SK-N-SH (cell line): ENCODE measurements around the gene MYLK3. TPM values are rescaled to one million over a fixed set of nuclear protein-coding genes. Genes with fewer than 3 reads are reported as not detected.
A peak's percentile ranks its signal among the peaks of the same experiment; 100 is the strongest.
"Not testable (repeated sequence)": the region's sequence is repeated elsewhere in the genome, so short reads cannot be mapped to it uniquely, and the experiment has no call there.

Experiments used
- CTCF ChIA-PET: fragments of 300-600, 350-600 bp; formaldehyde crosslinking; extraction: SDS; loops from one replicate; lab custom pipeline; 2021; lab: Yijun Ruan, JAX
- POLR2A ChIA-PET: fragments of 350-600 bp; sonication (Branson Sonifier 250); formaldehyde crosslinking; extraction: SDS; loops from one replicate; lab custom pipeline; 2020; ENCODE audit warnings: antibody characterized with exemption, inconsistent platforms; lab: Yijun Ruan, JAX
- DNase-seq: peaks from one replicate; pipeline ENCODE4 v3.0.0; 2012
- H2AFZ ChIP-seq: fragments of 200-600 bp; sonication (generic); 2 replicates; pipeline ENCODE4 v1.8.1; 2016; ENCODE audit warnings: antibody characterized with exemption, mild to moderate bottlenecking, low read depth
- H3F3A ChIP-seq: fragments of 200-600 bp; sonication (generic); replicated peaks from 2 replicates; pipeline ENCODE3; 2016; ENCODE audit warnings: antibody characterized with exemption, mild to moderate bottlenecking; ENCODE audit not compliant: insufficient read depth
- H3K27ac ChIP-seq, 2 experiments: fragments of 200-500 bp in 1 of 2; fragments of 200-600 bp in 1 of 2; sonication (Bioruptor generic) in 1 of 2; sonication (generic), shearing (Covaris generic) in 1 of 2; 2 replicates each; pipeline versions ENCODE4 v1.5.1 to v1.6.1; 2014 to 2016; ENCODE audit warnings: low read depth in 2 of 2, inconsistent platforms in 1 of 2, low read length in 1 of 2, mild to moderate bottlenecking in 1 of 2, mixed read lengths in 1 of 2
- H3K27me3 ChIP-seq: fragments of 200-600 bp; sonication (generic), shearing (Covaris generic); 2 replicates; pipeline ENCODE4 v1.6.1; 2016; ENCODE audit warnings: mixed run types; ENCODE audit not compliant: insufficient read depth
- H3K36me3 ChIP-seq, 2 experiments: fragments of 200-500 bp in 1 of 2; fragments of 200-600 bp in 1 of 2; sonication (Bioruptor generic) in 1 of 2; sonication (generic) in 1 of 2; replicated peaks in 1 of 2; 2 replicates each; pipeline versions ENCODE3 to v1.5.1; 2014 to 2016; ENCODE audit warnings: low read length in 1 of 2, mild to moderate bottlenecking in 1 of 2; ENCODE audit not compliant: insufficient read depth in 2 of 2, control insufficient read depth in 1 of 2
- H3K4me1 ChIP-seq, 2 experiments: fragments of 200-500 bp in 1 of 2; fragments of 200-600 bp in 1 of 2; sonication (Bioruptor generic) in 1 of 2; sonication (generic), shearing (Covaris generic) in 1 of 2; 2 replicates each; pipeline versions ENCODE4 v1.5.1 to v1.6.1; 2014 to 2016; ENCODE audit warnings: low read depth in 1 of 2, low read length in 1 of 2, mixed run types in 1 of 2; ENCODE audit not compliant: insufficient read depth in 2 of 2, control insufficient read depth in 1 of 2
- H3K4me2 ChIP-seq: fragments of 200-600 bp; sonication (generic), shearing (Covaris generic); 2 replicates; pipeline ENCODE4 v1.6.1; 2017; ENCODE audit warnings: mixed run types
- H3K4me3 ChIP-seq, 2 experiments: fragments of 200-500 bp in 1 of 2; fragments of 200-600 bp in 1 of 2; sonication (Bioruptor generic) in 1 of 2; sonication (generic), shearing (Covaris generic) in 1 of 2; 2 replicates each; pipeline versions ENCODE4 v1.5.1 to v1.8.1; 2014 to 2016; ENCODE audit warnings: low read depth in 2 of 2, inconsistent platforms in 1 of 2, low read length in 1 of 2, mild to moderate bottlenecking in 1 of 2, mixed read lengths in 1 of 2, moderate library complexity in 1 of 2
- H3K79me2 ChIP-seq: fragments of 200-600 bp; sonication (generic); 2 replicates; pipeline ENCODE4 v1.8.1; 2017; ENCODE audit warnings: mild to moderate bottlenecking; ENCODE audit not compliant: insufficient read depth
- H3K9ac ChIP-seq: fragments of 200-600 bp; sonication (generic); 2 replicates; pipeline ENCODE4 v1.6.1; 2017; ENCODE audit warnings: mixed run types
- H3K9me2 ChIP-seq: fragments of 200-600 bp; sonication (generic); 2 replicates; pipeline ENCODE4 v1.6.1; 2017; ENCODE audit warnings: mixed run types
- H3K9me3 ChIP-seq: fragments of 200-600 bp; sonication (generic); 2 replicates; pipeline ENCODE4 v1.6.1; 2017; ENCODE audit warnings: mixed run types, mild to moderate bottlenecking, moderate library complexity
- H4K20me1 ChIP-seq: fragments of 200-600 bp; sonication (generic); 2 replicates; pipeline ENCODE4 v1.6.1; 2017; ENCODE audit warnings: mild to moderate bottlenecking, mixed run types; ENCODE audit not compliant: insufficient read depth
- ELF1 ChIP-seq: IDR thresholded peaks from 2 replicates; pipeline ENCODE4 v1.4.0; 2012
- GATA2 ChIP-seq: sonication (generic); formaldehyde crosslinking; IDR thresholded peaks from 2 replicates; pipeline ENCODE4 v1.5.0; 2020; ENCODE audit warnings: mild to moderate bottlenecking, missing genetic modification reagents
- WGBS: methylation state at CpG from one replicate; pipeline ENCODE4 v1.1.6; 2017; ENCODE audit warnings: low lambda C conversion rate; 5-methylcytosine and 5-hydroxymethylcytosine counted together
- polyA plus RNA-seq, 3 experiments: library from polyadenylated mRNA; depleted of rRNA; stranded (reverse); fragments of >200 nt; gene quantifications; 2 replicates each; pipeline ENCODE4 v1.2.3, GENCODE V29; 2012

MYLK3 gene
- polyA plus RNA-seq, 1 of the 3 experiments (the other 2 are of a cell fraction) = 0.05 TPM

DNA sequence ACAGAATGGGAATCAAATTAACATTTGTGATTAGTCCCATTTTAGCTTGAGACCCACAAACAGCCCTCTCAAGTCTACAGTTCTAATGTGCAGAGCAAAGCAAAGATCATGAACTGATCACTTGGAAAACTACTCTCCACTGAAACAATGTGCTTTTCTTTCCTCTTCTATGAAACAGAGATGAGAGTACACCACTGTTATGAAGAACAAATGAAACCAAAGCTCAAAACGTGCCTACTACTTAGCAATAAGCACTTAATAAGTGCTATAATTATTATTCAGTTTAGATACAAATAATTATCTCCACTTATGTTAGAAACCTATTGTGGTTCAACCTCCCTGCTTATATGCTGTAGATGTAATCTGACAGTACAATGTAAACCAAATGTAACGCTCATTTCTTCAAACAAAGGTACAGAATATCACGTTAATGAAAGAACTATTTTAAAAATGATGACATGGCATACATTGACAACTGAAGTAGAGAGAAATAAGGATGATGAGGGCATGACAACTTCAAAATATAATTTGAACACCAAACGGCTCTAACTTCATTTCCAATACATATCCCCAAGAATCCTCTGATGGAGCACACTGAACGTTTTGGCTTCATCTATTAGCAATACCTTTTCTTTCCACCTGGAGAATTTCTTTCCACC, 61.2 kb downstream of the MYLK3 start:
- Histone ChIP-seq H3K9me2 (no peaks in the 10 kb centered on the region), H3K4me3 (peak overlapping the region in 1 of 2 experiments; percentile 83; a peak in 3 of 4 replicates), H3K36me3 (no peaks in the 10 kb centered on the region), H3K27me3 (no peaks in the 10 kb centered on the region), H3K4me1 (peaks cover 18% of the 10 kb centered on the region in 2 experiments), H3K27ac (no peak overlapping the region), H3K9me3 (no peaks in the 10 kb centered on the region), H3K9ac (no peak overlapping the region; the same call in 1 of the 2 replicates), H3K79me2 (peaks cover 91% of the 10 kb centered on the region), H2AFZ (no peak overlapping the region), H3F3A (peaks cover 13% of the 10 kb centered on the region), H3K4me2 (peak overlapping the region; percentile 96), H4K20me1 (peaks cover 68% of the 10 kb centered on the region)
- ChIA-PET POLR2A (interaction anchor here (0.6 kb wide), 1 partner anchor 105 kb away, joined by 3 read pairs; no protein-coding TSS in a partner anchor), CTCF (interaction anchor here (0.8 to 1.6 kb wide), 4 partner anchors 11 to 242 kb away, joined by 3 to 8 read pairs (median 4); no protein-coding TSS in a partner anchor)
- no peak for DNase-seq
- TF ChIP-seq ELF1 (no peak), GATA2 (CRISPR knock-in tag) (no peak)
- 52% methylated on average over 5 of the region's 5 CpGs for WGBS

DNA sequence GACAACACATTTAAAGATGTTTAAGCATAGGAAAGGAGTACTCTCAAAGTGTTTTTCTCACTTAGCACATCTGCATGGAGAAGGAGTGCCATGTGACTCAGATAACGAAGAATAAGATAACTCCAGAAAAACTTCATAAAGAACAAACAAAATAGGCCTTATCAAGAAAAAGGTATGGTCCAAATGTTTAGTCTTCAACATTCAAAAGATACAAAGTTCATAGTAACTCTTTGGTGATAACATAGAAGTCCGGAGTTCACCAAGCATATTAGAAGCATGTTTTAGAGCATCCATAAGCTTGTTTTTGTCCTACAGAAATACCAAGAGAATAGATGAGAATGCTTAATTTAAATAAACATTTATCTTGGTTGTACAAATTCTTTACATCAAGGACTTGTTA, 66.3 kb downstream of the MYLK3 start:
- H3K36me3 ChIP-seq = peaks cover 34 to 44% of the 10 kb centered on the region in 2 experiments
- DNase-seq, H3K9me2 ChIP-seq, H3K4me2 ChIP-seq, POLR2A ChIA-PET, H3K27me3 ChIP-seq, H3F3A ChIP-seq, H3K4me1 ChIP-seq, H3K4me3 ChIP-seq, H3K9me3 ChIP-seq, H3K9ac ChIP-seq, H3K27ac ChIP-seq, H2AFZ ChIP-seq: not testable (repeated sequence)
- CTCF ChIA-PET = interaction anchor here (0.6 to 2.9 kb wide), 3 partner anchors 8 to 465 kb away, joined by 3 to 15 read pairs (median 5); no protein-coding TSS in a partner anchor
- H4K20me1 ChIP-seq = peaks cover 39% of the 10 kb centered on the region
- H3K79me2 ChIP-seq = peaks cover 67% of the 10 kb centered on the region
- WGBS = 96% methylated on average over 2 of the region's 2 CpGs

DNA sequence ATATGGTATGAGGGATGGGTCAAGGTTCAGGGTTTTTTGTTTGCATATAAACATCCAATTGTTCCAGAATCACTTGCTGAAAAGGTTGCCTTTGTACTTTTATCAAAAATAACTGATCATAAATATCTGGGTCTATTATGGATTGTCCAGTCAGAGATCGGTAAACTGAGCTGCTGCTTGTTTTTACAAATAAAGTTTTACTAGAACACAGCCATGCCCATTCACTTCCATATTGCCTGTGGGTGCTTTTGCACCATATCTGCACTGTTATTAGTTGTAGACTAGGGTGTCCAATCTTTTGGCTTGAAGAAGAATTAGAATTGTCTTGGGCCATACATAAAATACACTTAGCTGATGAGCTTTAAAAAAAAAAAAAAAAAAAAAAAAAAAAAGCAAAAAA, 70.2 kb downstream of the MYLK3 start:
- H3K4me2 ChIP-seq, H3K27ac ChIP-seq, H3K9me3 ChIP-seq, DNase-seq, H4K20me1 ChIP-seq, H3K4me3 ChIP-seq, H3K4me1 ChIP-seq, H3K27me3 ChIP-seq, H2AFZ ChIP-seq, POLR2A ChIA-PET, H3K9me2 ChIP-seq, H3K9ac ChIP-seq: not testable (repeated sequence)
- Histone ChIP-seq H3K36me3 (peaks cover 52 to 74% of the 10 kb centered on the region in 2 experiments), H3K79me2 (peaks cover 28% of the 10 kb centered on the region), H3F3A (peaks cover 18% of the 10 kb centered on the region)
- CTCF ChIA-PET = interaction anchor here (0.6 to 1.4 kb wide), 4 partner anchors 13 to 1435 kb away, joined by 3 to 4 read pairs (median 3); no protein-coding TSS in a partner anchor
- 100% methylated on average over 1 of the region's 1 CpG for WGBS
